ENCODE measurements around the gene RUFY3. TPM values are rescaled to one million over a fixed set of nuclear protein-coding genes. Genes with fewer than 3 reads are reported as not detected.

RUFY3 gene
- total RNA-seq, 1 donor from 2014 or later = 80.9 TPM

DNA sequence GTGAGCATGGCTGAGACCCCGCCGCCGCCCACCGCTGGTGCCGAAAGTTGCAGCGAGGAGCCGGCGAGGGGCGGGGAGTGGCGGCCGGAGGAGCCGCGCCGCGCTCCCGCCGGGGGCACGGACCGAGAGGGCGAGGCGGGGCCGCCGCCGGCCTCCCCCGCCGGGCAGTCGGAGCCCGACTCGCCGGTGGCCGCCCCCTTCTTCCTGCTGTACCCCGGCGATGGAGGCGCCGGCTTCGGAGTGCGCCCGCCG, 16.9 kb upstream of the RUFY3 start:
- H3K4me3 ChIP-seq = peak overlapping the region; percentile 82
- H2AFZ ChIP-seq (replicated peaks) = peak overlapping the region; percentile 93
- H3K36me3 ChIP-seq = no peaks in the 10 kb centered on the region
- peaks cover 40% of the 10 kb centered on the region for H3F3A ChIP-seq (ENCODE audit: low read depth)
- DNase-seq (ENCODE audit: low spot score) = no peak
- H3K27ac Mint-ChIP-seq = no peak overlapping the region
- H3K27me3 ChIP-seq = no peaks in the 10 kb centered on the region
- peaks cover 19% of the 10 kb centered on the region for H4K20me1 ChIP-seq (ENCODE audit: low read depth)
- H3K27me3 Mint-ChIP-seq (ENCODE audit: insufficient read depth, low read depth) = no peaks in the 10 kb centered on the region
- TF ChIP-seq, protein P1, sequence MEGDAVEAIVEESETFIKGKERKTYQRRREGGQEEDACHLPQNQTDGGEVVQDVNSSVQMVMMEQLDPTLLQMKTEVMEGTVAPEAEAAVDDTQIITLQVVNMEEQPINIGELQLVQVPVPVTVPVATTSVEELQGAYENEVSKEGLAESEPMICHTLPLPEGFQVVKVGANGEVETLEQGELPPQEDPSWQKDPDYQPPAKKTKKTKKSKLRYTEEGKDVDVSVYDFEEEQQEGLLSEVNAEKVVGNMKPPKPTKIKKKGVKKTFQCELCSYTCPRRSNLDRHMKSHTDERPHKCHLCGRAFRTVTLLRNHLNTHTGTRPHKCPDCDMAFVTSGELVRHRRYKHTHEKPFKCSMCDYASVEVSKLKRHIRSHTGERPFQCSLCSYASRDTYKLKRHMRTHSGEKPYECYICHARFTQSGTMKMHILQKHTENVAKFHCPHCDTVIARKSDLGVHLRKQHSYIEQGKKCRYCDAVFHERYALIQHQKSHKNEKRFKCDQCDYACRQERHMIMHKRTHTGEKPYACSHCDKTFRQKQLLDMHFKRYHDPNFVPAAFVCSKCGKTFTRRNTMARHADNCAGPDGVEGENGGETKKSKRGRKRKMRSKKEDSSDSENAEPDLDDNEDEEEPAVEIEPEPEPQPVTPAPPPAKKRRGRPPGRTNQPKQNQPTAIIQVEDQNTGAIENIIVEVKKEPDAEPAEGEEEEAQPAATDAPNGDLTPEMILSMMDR (IDR thresholded peaks at IDR 0.05) = no peak
- TF ChIP-seq EZH2phosphoT487 (IDR thresholded peaks at IDR 0.05) = no peak
- no peak for TF ChIP-seq EZH2 (IDR thresholded peaks at IDR 0.05)
- peaks cover 39% of the 10 kb centered on the region for H3K79me2 ChIP-seq (ENCODE audit: low read depth)
- H3K4me1 ChIP-seq = peaks cover 26% of the 10 kb centered on the region
- H3K36me3 Mint-ChIP-seq = no peaks in the 10 kb centered on the region
- H3K9me3 Mint-ChIP-seq = no peaks in the 10 kb centered on the region
- H3K27ac ChIP-seq = peak overlapping the region; percentile 91
- peak overlapping the region; percentile 68 for H3K9ac ChIP-seq
- H3K4me3 Mint-ChIP-seq = peak overlapping the region; percentile 68
- peaks cover 41% of the 10 kb centered on the region for H3K4me1 Mint-ChIP-seq
- H3K4me2 ChIP-seq = peak overlapping the region; percentile 88
- H3K9me3 ChIP-seq (ENCODE audit: low read depth) = no peaks in the 10 kb centered on the region

DNA sequence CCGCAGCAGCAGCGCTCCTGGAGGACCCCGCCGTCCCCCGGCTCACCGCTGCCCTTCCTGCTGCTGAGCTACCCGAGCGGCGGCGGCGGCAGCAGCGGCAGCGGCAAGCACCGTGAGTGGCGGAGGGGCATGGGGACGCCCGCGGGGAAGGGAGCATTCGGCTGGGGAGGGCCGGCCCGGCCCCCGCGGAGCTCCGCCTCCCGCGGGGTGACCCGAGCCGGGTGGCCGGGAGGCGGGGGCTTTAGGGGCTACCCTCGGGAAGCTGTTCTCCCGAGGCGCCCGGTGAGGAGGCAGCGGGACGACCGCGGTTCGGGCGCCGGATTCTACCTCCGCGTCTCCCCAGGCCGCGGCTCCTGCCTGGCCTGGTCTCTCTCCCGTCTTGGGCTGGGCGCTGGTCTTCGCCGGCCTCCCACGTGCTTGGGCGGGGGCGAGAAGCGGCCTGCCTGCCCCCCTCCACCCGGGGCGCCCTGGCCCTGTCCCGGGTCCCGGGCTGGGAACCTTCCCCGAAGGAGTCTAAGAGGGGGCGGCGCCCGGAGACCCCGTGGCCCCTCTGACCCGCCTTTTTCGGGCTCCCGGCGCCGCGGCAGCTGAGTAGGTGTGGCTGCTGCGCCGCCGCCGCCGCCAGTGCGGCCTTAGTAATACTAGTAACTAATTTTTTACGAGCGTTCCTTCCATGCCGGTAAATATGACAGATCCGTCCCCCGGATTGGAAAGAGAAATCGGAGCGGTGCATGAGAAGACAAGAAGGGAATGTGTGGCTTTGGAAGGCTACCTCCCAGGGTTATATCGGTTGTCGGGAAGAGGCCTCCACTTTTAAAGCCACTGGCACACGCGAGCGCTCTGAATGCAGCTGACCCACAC, 16.4 kb upstream of the RUFY3 start:
- H3K4me1 Mint-ChIP-seq = peaks cover 45% of the 10 kb centered on the region
- peak overlapping the region; percentile 78 for H3K27ac Mint-ChIP-seq
- Histone ChIP-seq H3K4me1 (peaks cover 30% of the 10 kb centered on the region), H3K27ac (peak overlapping the region; percentile 91), H3K36me3 (no peaks in the 10 kb centered on the region), H4K20me1 (ENCODE audit: low read depth) (peaks cover 24% of the 10 kb centered on the region), H3K9ac (peak overlapping the region; percentile 68), H3K27me3 (no peaks in the 10 kb centered on the region), H3K9me3 (ENCODE audit: low read depth) (no peaks in the 10 kb centered on the region), H3K79me2 (ENCODE audit: low read depth) (peaks cover 44% of the 10 kb centered on the region), H3F3A (ENCODE audit: low read depth) (peaks cover 46% of the 10 kb centered on the region), H2AFZ (replicated peaks) (peak overlapping the region; percentile 93), H3K4me3 (peak overlapping the region; percentile 82), H3K4me2 (peak overlapping the region; percentile 88)
- no peaks in the 10 kb centered on the region for H3K27me3 Mint-ChIP-seq (ENCODE audit: insufficient read depth, low read depth)
- peak overlapping the region; percentile 93 for H3K4me3 Mint-ChIP-seq
- H3K9me3 Mint-ChIP-seq = no peaks in the 10 kb centered on the region
- DNase-seq (ENCODE audit: low spot score) = peak; percentile 89
- H3K36me3 Mint-ChIP-seq = no peaks in the 10 kb centered on the region
- TF ChIP-seq, protein P1 (IDR thresholded peaks at IDR 0.05) = no peak
- TF ChIP-seq EZH2 (IDR thresholded peaks at IDR 0.05) = peak; percentile 26

DNA sequence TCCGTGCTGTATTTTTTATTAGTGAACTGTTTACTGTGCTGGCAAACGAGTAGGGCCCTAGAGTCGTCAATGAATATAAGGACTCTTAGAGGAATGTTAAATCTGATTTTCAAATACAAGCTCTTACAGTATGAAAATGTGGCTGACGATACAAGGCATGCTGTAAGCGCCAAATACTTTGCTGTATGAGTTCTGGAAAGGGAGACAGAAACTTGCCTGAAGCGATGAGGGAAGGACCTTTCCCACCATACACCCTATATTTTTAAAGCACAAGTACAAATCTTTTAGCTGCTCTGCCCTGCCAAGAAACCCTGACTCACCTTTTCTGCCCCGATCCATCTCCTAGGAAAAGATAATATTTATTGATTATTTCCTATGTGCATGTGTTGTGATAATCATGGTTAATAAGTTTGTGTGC, 15.7 kb upstream of the RUFY3 start:
- Histone ChIP-seq H3K9ac (no peak overlapping the region), H3K9me3 (ENCODE audit: low read depth) (no peaks in the 10 kb centered on the region), H3K79me2 (ENCODE audit: low read depth) (peaks cover 51% of the 10 kb centered on the region), H2AFZ (replicated peaks) (peak overlapping the region; percentile 93), H3F3A (ENCODE audit: low read depth) (peaks cover 47% of the 10 kb centered on the region), H3K4me3 (peak overlapping the region; percentile 82), H4K20me1 (ENCODE audit: low read depth) (peaks cover 25% of the 10 kb centered on the region), H3K4me1 (peaks cover 30% of the 10 kb centered on the region), H3K4me2 (peak overlapping the region; percentile 88), H3K27me3 (no peaks in the 10 kb centered on the region), H3K36me3 (no peaks in the 10 kb centered on the region), H3K27ac (no peak overlapping the region)
- Mint-ChIP-seq H3K4me1 (peaks cover 46% of the 10 kb centered on the region), H3K4me3 (peak overlapping the region; percentile 93), H3K9me3 (no peaks in the 10 kb centered on the region), H3K27ac (peak overlapping the region; percentile 78), H3K36me3 (no peaks in the 10 kb centered on the region), H3K27me3 (ENCODE audit: insufficient read depth, low read depth) (no peaks in the 10 kb centered on the region)
- TF ChIP-seq EZH2phosphoT487 (IDR thresholded peaks at IDR 0.05) = no peak
- TF ChIP-seq, protein P1 (IDR thresholded peaks at IDR 0.05) = no peak
- no peak for TF ChIP-seq EZH2 (IDR thresholded peaks at IDR 0.05)
- DNase-seq (ENCODE audit: low spot score) = no peak
